Stomach (tissue), 9 donors: Measurements from ENCODE around the gene DNAH6. TPM values are rescaled to one million over a fixed set of nuclear protein-coding genes. Genes with fewer than 3 reads are reported as not detected.

ENCODE experiments used
- DNase-seq, 2 donors: peaks; one replicate each; pipeline versions ENCODE4 v3.0.0 to v3.0.0-alpha.2; 2013 to 2019
- H3K27ac ChIP-seq, 5 donors: fragments of 200-600 bp in 4 of 5; sonication (generic) in 4 of 5; one replicate each; pipeline ENCODE4 v1.5.1; 2013 to 2019; ENCODE audit warnings: mild to moderate bottlenecking in 1 of 5, moderate library complexity in 1 of 5
- H3K27me3 ChIP-seq, 3 donors: fragments of 200-600 bp; sonication (generic); one replicate each; pipeline ENCODE4 v1.5.1; 2017 to 2019; ENCODE audit warnings: mixed run types in 1 of 3
- H3K36me3 ChIP-seq, 4 donors: fragments of 200-600 bp; sonication (generic); 1 replicate in 3 of 4; 2 replicates in 1 of 4; pipeline ENCODE4 v1.5.1; 2016 to 2019
- H3K4me1 ChIP-seq, 4 donors: fragments of 200-600 bp; sonication (generic); one replicate each; pipeline ENCODE4 v1.5.1; 2016 to 2019
- H3K4me3 ChIP-seq, 4 donors: fragments of 200-600 bp; sonication (generic) in 3 of 4; one replicate each; pipeline ENCODE4 v1.5.1; 2016 to 2019; ENCODE audit warnings: mild to moderate bottlenecking in 1 of 4
- H3K9me3 ChIP-seq, 4 donors: fragments of 200-600 bp; sonication (generic); one replicate each; pipeline ENCODE4 v1.5.1; 2016 to 2019
- EP300 ChIP-seq: sonication (generic); formaldehyde crosslinking; IDR thresholded peaks from one replicate; pipeline ENCODE4 v1.6.1; 2017; ENCODE audit warnings: antibody characterized with exemption
- POLR2A ChIP-seq, 4 donors: fragments of 450-650 bp; IDR thresholded peaks; one replicate each; pipeline ENCODE4 v1.6.1; 2016; ENCODE audit warnings: antibody characterized with exemption in 4 of 4, control low read depth in 2 of 4, mild to moderate bottlenecking in 1 of 4, moderate library complexity in 1 of 4
- POLR2AphosphoS5 ChIP-seq, 3 donors: sonication (generic); formaldehyde crosslinking; IDR thresholded peaks; one replicate each; pipeline ENCODE4 v1.6.1; 2016; ENCODE audit warnings: antibody characterized with exemption in 3 of 3
- WGBS, 5 donors: extraction: QIAGEN DNeasy Blood & Tissue Kit in 3 of 5; methylation state at CpG; one replicate each; pipeline versions ENCODE4 v1.1.5 to v1.1.7; 2013 to 2018; 5-methylcytosine and 5-hydroxymethylcytosine counted together
- intact Hi-C: fragments of 100-400 bp; cut with DNase I; formaldehyde crosslinking; loops from one replicate; pipeline ENCODE4 v1.15.1; 2023; ENCODE audit warnings: low total_unique reads
- polyA plus RNA-seq, 3 donors: library from polyadenylated mRNA; stranded (reverse); fragments of 200-250 nt; gene quantifications; one replicate each; pipeline ENCODE4 v1.2.3, GENCODE V29; 2013
- total RNA-seq, 5 donors: library from RNA; depleted of rRNA; stranded (reverse); fragments of >200 nt; gene quantifications; one replicate each; pipeline versions ENCODE4 v1.1.0 to v1.2.3, GENCODE V29; 2014 to 2016
- TF ChIP-seq, protein P1 (sequence below), 7 experiments: fragments of 450-650 bp in 4 of 7; fragments of 200-600 bp in 3 of 7; sonication (generic) in 3 of 7; IDR thresholded peaks; one replicate each; pipeline ENCODE4 v1.5.1; 2016 to 2019; ENCODE audit warnings: antibody characterized with exemption in 7 of 7, control low read depth in 2 of 7, mild to moderate bottlenecking in 1 of 7
- donor health status: healthy with polysubstance abuse.
- donor health status: Bipolar disorder and iron deficiency.
- donor health status: healthy.

DNAH6 gene
- total and polyA plus RNA-seq, 8 donors, result 0.15 to 4.5 (median 0.44) TPM

DNA sequence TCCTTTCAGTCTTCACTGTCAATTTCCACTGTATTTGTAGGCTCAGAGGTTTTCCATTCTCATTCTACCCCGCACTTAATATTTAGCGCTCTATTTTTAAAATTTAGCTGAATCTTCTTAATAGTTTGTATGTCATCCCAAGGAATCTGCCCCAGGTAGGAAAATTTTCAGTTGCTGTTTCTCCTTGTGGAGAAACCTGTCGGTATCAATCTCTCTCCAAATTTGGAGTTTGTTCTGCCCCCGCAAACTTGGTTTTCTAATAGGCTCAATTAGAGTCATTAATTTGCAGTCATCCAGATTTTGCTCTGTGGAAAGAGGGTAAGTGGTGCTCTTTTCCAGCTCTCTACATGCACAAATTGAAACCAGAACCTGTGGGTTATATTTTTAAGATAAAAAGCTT, 87.6 kb downstream of the DNAH6 start:
- Histone ChIP-seq H3K9me3 (peaks cover 0 to 16% (median 5%) of the 10 kb centered on the region in 4 donors), H3K36me3 (no peaks in the 10 kb centered on the region), H3K4me1 (no peaks in the 10 kb centered on the region), H3K27ac (no peak overlapping the region), H3K27me3 (no peaks in the 10 kb centered on the region), H3K4me3 (no peak overlapping the region)
- WGBS, 5 donors, result 84 to 98% (median 96%) methylated on average over 4 of the region's 4 CpGs
- intact Hi-C loops, result no loop called here
- TF ChIP-seq EP300, result no peak
- TF ChIP-seq POLR2AphosphoS5 (IDR thresholded peaks at IDR 0.05), result no peak
- no peak for TF ChIP-seq POLR2A (IDR thresholded peaks at IDR 0.05)
- TF ChIP-seq, protein P1, sequence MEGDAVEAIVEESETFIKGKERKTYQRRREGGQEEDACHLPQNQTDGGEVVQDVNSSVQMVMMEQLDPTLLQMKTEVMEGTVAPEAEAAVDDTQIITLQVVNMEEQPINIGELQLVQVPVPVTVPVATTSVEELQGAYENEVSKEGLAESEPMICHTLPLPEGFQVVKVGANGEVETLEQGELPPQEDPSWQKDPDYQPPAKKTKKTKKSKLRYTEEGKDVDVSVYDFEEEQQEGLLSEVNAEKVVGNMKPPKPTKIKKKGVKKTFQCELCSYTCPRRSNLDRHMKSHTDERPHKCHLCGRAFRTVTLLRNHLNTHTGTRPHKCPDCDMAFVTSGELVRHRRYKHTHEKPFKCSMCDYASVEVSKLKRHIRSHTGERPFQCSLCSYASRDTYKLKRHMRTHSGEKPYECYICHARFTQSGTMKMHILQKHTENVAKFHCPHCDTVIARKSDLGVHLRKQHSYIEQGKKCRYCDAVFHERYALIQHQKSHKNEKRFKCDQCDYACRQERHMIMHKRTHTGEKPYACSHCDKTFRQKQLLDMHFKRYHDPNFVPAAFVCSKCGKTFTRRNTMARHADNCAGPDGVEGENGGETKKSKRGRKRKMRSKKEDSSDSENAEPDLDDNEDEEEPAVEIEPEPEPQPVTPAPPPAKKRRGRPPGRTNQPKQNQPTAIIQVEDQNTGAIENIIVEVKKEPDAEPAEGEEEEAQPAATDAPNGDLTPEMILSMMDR (IDR thresholded peaks at IDR 0.05), result no peak
- DNase-seq, result no peak

DNA sequence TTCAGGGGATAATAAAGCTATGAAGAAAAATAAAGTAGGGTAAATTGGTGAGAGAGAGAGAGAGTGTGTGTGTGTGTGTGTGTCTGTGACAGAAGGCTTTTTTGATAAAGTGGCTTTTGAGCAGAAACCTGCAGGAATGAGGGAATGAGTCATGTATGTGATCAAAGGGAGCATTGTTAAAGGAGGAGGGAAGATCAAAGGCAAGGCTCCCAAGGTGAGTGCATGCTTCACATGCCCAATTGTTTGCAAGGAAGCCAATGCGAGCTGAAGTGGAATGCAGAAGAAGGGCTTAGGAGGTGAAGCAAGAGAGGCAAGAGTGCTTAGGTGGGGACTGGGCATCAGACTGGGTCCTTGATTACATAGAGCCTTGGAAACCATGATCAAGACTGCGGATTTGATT, 96.8 kb downstream of the DNAH6 start:
- Histone ChIP-seq H3K36me3 (no peaks in the 10 kb centered on the region), H3K4me1 (peaks cover 0 to 3% (median 0%) of the 10 kb centered on the region in 4 donors), H3K27me3 (no peaks in the 10 kb centered on the region), H3K27ac (no peak overlapping the region), H3K4me3 (no peak overlapping the region), H3K9me3 (peaks cover 0 to 8% (median 5%) of the 10 kb centered on the region in 4 donors)
- DNase-seq, result peak in 1 of 2 donors; percentile 72
- intact Hi-C loops, result no loop called here
- WGBS, 5 donors, result 35 to 56% (median 37%) methylated on average over 2 of the region's 2 CpGs
- TF ChIP-seq, protein P1 (IDR thresholded peaks at IDR 0.05), result no peak
- TF ChIP-seq POLR2A (IDR thresholded peaks at IDR 0.05), result no peak
- TF ChIP-seq EP300, result no peak
- no peak for TF ChIP-seq POLR2AphosphoS5 (IDR thresholded peaks at IDR 0.05)

DNA sequence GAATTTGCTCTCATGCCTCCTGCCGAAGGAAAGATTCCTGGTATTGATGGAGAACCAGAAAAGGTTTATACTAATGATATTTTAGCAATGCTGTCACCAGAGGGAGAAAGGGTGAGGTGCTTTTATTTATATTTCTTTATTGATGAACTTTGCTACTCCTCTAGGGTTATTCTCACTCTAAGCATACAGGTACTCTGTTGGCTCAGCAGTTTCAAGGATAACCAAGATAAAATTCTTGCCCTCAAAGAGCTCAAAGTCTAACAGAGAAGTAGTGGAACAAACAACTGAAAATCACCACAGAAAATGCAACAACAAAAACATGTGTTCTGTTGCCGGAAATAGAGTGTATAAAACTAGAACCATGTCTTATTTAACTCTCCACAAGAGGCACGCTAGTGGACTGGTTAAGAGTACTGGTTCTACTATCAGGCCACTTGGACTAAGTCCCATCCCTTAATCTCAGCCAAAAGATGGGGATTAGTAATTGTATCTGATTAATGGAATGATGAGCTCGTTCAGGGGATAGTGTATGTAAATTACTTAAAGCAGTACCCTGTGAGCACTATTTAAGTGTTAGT, 103.6 kb downstream of the DNAH6 start:
- Histone ChIP-seq H3K4me1 (no peaks in the 10 kb centered on the region), H3K27ac (no peak overlapping the region), H3K27me3 (no peaks in the 10 kb centered on the region), H3K9me3 (no peaks in the 10 kb centered on the region), H3K4me3 (no peak overlapping the region), H3K36me3 (no peaks in the 10 kb centered on the region)
- intact Hi-C loops, result loop anchor here (10.0 kb wide), 1 partner anchor 125 kb away; no protein-coding TSS in a partner anchor
- WGBS, 5 donors, result 79 to 86% (median 79%) methylated on average over 4 of the region's 4 CpGs
- no peak for DNase-seq
- TF ChIP-seq POLR2AphosphoS5 (IDR thresholded peaks at IDR 0.05), result no peak
- no peak for TF ChIP-seq POLR2A (IDR thresholded peaks at IDR 0.05)
- TF ChIP-seq, protein P1 (IDR thresholded peaks at IDR 0.05), result no peak
- TF ChIP-seq EP300, result no peak

DNA sequence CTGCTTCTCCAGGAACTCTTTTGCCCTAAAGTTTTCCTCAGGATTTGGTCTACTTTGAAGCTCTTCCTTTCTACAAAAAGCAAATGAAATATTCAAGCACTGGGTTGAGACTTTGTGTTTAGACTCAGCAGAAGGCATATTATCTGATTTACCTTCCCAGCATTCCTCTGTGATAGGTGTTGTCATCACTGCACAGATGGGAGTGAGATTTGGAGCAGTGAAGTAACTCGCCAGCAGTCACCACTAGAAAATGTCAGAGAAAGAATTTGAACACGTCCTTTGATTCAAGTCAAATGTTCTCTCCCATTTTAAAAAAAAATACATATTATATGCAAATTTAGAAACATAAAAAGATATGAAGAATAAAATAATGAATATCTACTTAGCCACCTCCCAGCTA, 112.2 kb downstream of the DNAH6 start:
- intact Hi-C loops, result loop anchor here (10.0 kb wide), 1 partner anchor 134 kb away; no protein-coding TSS in a partner anchor
- no peaks in the 10 kb centered on the region for H3K36me3 ChIP-seq
- WGBS, 5 donors, result 79 to 85% (median 81%) methylated on average over 2 of the region's 2 CpGs
- DNase-seq, result no peak
- H3K27ac ChIP-seq, result no peak overlapping the region
- H3K9me3 ChIP-seq, result no peaks in the 10 kb centered on the region
- H3K4me1 ChIP-seq, result no peaks in the 10 kb centered on the region
- no peak overlapping the region for H3K4me3 ChIP-seq
- no peaks in the 10 kb centered on the region for H3K27me3 ChIP-seq
- no peak for TF ChIP-seq EP300
- TF ChIP-seq, protein P1 (IDR thresholded peaks at IDR 0.05), result no peak
- no peak for TF ChIP-seq POLR2AphosphoS5 (IDR thresholded peaks at IDR 0.05)
